ENCODE results near the gene ADAMTS12. TPM values are rescaled to one million over a fixed set of nuclear protein-coding genes. Genes with fewer than 3 reads are reported as not detected.

Gene ADAMTS12
- polyA plus RNA-seq, 4 donors = 0.37 to 2.8 (median 0.54) TPM; not detected in 1

- H3K36me3 ChIP-seq (ENCODE audit: control insufficient read depth in 3 of 3, insufficient read depth in 2 of 3, low read depth in 1 of 3, low read length in 3 of 3) = no peaks in the 10 kb centered on the region
- H3K4me1 ChIP-seq (ENCODE audit: control insufficient read depth in 3 of 3, insufficient read depth in 2 of 3, low read depth in 1 of 3, low read length in 2 of 3) = no peaks in the 10 kb centered on the region
- no peak overlapping the region for H3K27ac ChIP-seq (ENCODE audit: low read depth in 1 of 3, low read length in 2 of 3)
- H3K9me3 ChIP-seq (ENCODE audit: control insufficient read depth in 2 of 2, insufficient read depth in 1 of 2, low read depth in 1 of 2, low read length in 1 of 2) = peaks cover 0 to 4% of the 10 kb centered on the region in 2 donors
- WGBS, 3 donors = 85 to 90% (median 88%) methylated on average over 1 of the region's 1 CpG
- DNase-seq = no peak
- no peaks in the 10 kb centered on the region for H3K27me3 ChIP-seq (ENCODE audit: control insufficient read depth in 3 of 3, insufficient read depth in 3 of 3, low read length in 3 of 3)
- H3K4me3 ChIP-seq (ENCODE audit: low read depth in 1 of 3, low read length in 3 of 3) = no peak overlapping the region
- FAIRE-seq = no peak
Measured at GRCh38 chr5:33537240-33537639, 354.6 kb downstream of the ADAMTS12 start.

- DNase-seq = no peak
- Histone ChIP-seq H3K4me3 (ENCODE audit: low read depth in 1 of 3, low read length in 3 of 3) (no peak overlapping the region), H3K27me3 (ENCODE audit: control insufficient read depth in 3 of 3, insufficient read depth in 3 of 3, low read length in 3 of 3) (no peaks in the 10 kb centered on the region), H3K27ac (ENCODE audit: low read depth in 1 of 3, low read length in 2 of 3) (no peak overlapping the region), H3K9me3 (ENCODE audit: control insufficient read depth in 2 of 2, insufficient read depth in 1 of 2, low read depth in 1 of 2, low read length in 1 of 2) (peaks cover 0 to 4% of the 10 kb centered on the region in 2 donors), H3K4me1 (ENCODE audit: control insufficient read depth in 3 of 3, insufficient read depth in 2 of 3, low read depth in 1 of 3, low read length in 2 of 3) (no peaks in the 10 kb centered on the region), H3K36me3 (ENCODE audit: control insufficient read depth in 3 of 3, insufficient read depth in 2 of 3, low read depth in 1 of 3, low read length in 3 of 3) (no peaks in the 10 kb centered on the region)
- WGBS, 3 donors = 48 to 77% (median 63%) methylated on average over 1 of the region's 1 CpG
- FAIRE-seq = no peak
Measured at GRCh38 chr5:33536802-33537201, 355.0 kb downstream of the ADAMTS12 start.

- H3K27ac ChIP-seq (ENCODE audit: low read depth in 1 of 3, low read length in 2 of 3) = no peak overlapping the region
- DNase-seq = no peak
- no peaks in the 10 kb centered on the region for H3K4me1 ChIP-seq (ENCODE audit: control insufficient read depth in 3 of 3, insufficient read depth in 2 of 3, low read depth in 1 of 3, low read length in 2 of 3)
- H3K36me3 ChIP-seq (ENCODE audit: control insufficient read depth in 3 of 3, insufficient read depth in 2 of 3, low read depth in 1 of 3, low read length in 3 of 3) = no peaks in the 10 kb centered on the region
- no peak overlapping the region for H3K4me3 ChIP-seq (ENCODE audit: low read depth in 1 of 3, low read length in 3 of 3)
- FAIRE-seq = no peak
- H3K27me3 ChIP-seq (ENCODE audit: control insufficient read depth in 3 of 3, insufficient read depth in 3 of 3, low read length in 3 of 3) = no peaks in the 10 kb centered on the region
- H3K9me3 ChIP-seq (ENCODE audit: control insufficient read depth in 2 of 2, insufficient read depth in 1 of 2, low read depth in 1 of 2, low read length in 1 of 2) = no peaks in the 10 kb centered on the region
- 73 to 93% (median 76%) methylated on average over 4 of the region's 4 CpGs for WGBS, 3 donors
Measured at GRCh38 chr5:33531824-33532223, 360.0 kb downstream of the ADAMTS12 start.

- FAIRE-seq = no peak
- 85 to 91% (median 91%) methylated on average over 3 of the region's 3 CpGs for WGBS, 3 donors
Measured at GRCh38 chr5:33531037-33531298, 360.8 kb downstream of the ADAMTS12 start.

GRCh38 chr5:33530183-33531036 is 361.4 kb downstream of the ADAMTS12 start:
- H3K9me3 ChIP-seq (ENCODE audit: control insufficient read depth in 2 of 2, insufficient read depth in 1 of 2, low read depth in 1 of 2, low read length in 1 of 2) = no peaks in the 10 kb centered on the region
- H3K4me3 ChIP-seq (ENCODE audit: low read depth in 1 of 3, low read length in 3 of 3) = no peak overlapping the region
- FAIRE-seq (no peak), DNase-seq (no peak)
- no peaks in the 10 kb centered on the region for H3K4me1 ChIP-seq (ENCODE audit: control insufficient read depth in 3 of 3, insufficient read depth in 2 of 3, low read depth in 1 of 3, low read length in 2 of 3)
- no peak overlapping the region for H3K27ac ChIP-seq (ENCODE audit: low read depth in 1 of 3, low read length in 2 of 3)
- no peaks in the 10 kb centered on the region for H3K36me3 ChIP-seq (ENCODE audit: control insufficient read depth in 3 of 3, insufficient read depth in 2 of 3, low read depth in 1 of 3, low read length in 3 of 3)
- no peaks in the 10 kb centered on the region for H3K27me3 ChIP-seq (ENCODE audit: control insufficient read depth in 3 of 3, insufficient read depth in 3 of 3, low read length in 3 of 3)
- WGBS, 3 donors = 81 to 82% (median 82%) methylated on average over 10 of the region's 10 CpGs

More at GRCh38 chr5:33531037-33531298, 360.8 kb downstream of the ADAMTS12 start:
- Histone ChIP-seq H3K4me3 (ENCODE audit: low read depth in 1 of 3, low read length in 3 of 3) (no peak overlapping the region), H3K9me3 (ENCODE audit: control insufficient read depth in 2 of 2, insufficient read depth in 1 of 2, low read depth in 1 of 2, low read length in 1 of 2) (no peaks in the 10 kb centered on the region), H3K27ac (ENCODE audit: low read depth in 1 of 3, low read length in 2 of 3) (no peak overlapping the region), H3K27me3 (ENCODE audit: control insufficient read depth in 3 of 3, insufficient read depth in 3 of 3, low read length in 3 of 3) (no peaks in the 10 kb centered on the region), H3K4me1 (ENCODE audit: control insufficient read depth in 3 of 3, insufficient read depth in 2 of 3, low read depth in 1 of 3, low read length in 2 of 3) (no peaks in the 10 kb centered on the region), H3K36me3 (ENCODE audit: control insufficient read depth in 3 of 3, insufficient read depth in 2 of 3, low read depth in 1 of 3, low read length in 3 of 3) (no peaks in the 10 kb centered on the region)
- no peak for DNase-seq

- WGBS, 3 donors = 78 to 86% (median 86%) methylated on average over 2 of the region's 2 CpGs
- Histone ChIP-seq H3K4me1 (ENCODE audit: control insufficient read depth in 3 of 3, insufficient read depth in 2 of 3, low read depth in 1 of 3, low read length in 2 of 3) (no peaks in the 10 kb centered on the region), H3K9me3 (ENCODE audit: control insufficient read depth in 2 of 2, insufficient read depth in 1 of 2, low read depth in 1 of 2, low read length in 1 of 2) (no peaks in the 10 kb centered on the region), H3K36me3 (ENCODE audit: control insufficient read depth in 3 of 3, insufficient read depth in 2 of 3, low read depth in 1 of 3, low read length in 3 of 3) (no peaks in the 10 kb centered on the region), H3K27ac (ENCODE audit: low read depth in 1 of 3, low read length in 2 of 3) (no peak overlapping the region), H3K27me3 (ENCODE audit: control insufficient read depth in 3 of 3, insufficient read depth in 3 of 3, low read length in 3 of 3) (no peaks in the 10 kb centered on the region), H3K4me3 (ENCODE audit: low read depth in 1 of 3, low read length in 3 of 3) (no peak overlapping the region)
- DNase-seq (no peak), FAIRE-seq (no peak)
Measured at GRCh38 chr5:33527696-33528095, 364.1 kb downstream of the ADAMTS12 start.

GRCh38 chr5:33526755-33527154 is 365.0 kb downstream of the ADAMTS12 start:
- Histone ChIP-seq H3K4me1 (ENCODE audit: control insufficient read depth in 3 of 3, insufficient read depth in 2 of 3, low read depth in 1 of 3, low read length in 2 of 3) (no peaks in the 10 kb centered on the region), H3K27me3 (ENCODE audit: control insufficient read depth in 3 of 3, insufficient read depth in 3 of 3, low read length in 3 of 3) (no peaks in the 10 kb centered on the region), H3K36me3 (ENCODE audit: control insufficient read depth in 3 of 3, insufficient read depth in 2 of 3, low read depth in 1 of 3, low read length in 3 of 3) (no peaks in the 10 kb centered on the region), H3K9me3 (ENCODE audit: control insufficient read depth in 2 of 2, insufficient read depth in 1 of 2, low read depth in 1 of 2, low read length in 1 of 2) (no peaks in the 10 kb centered on the region), H3K4me3 (ENCODE audit: low read depth in 1 of 3, low read length in 3 of 3) (no peak overlapping the region), H3K27ac (ENCODE audit: low read depth in 1 of 3, low read length in 2 of 3) (no peak overlapping the region)
- 30 to 74% (median 36%) methylated on average over 4 of the region's 4 CpGs for WGBS, 3 donors
- no peak for DNase-seq
- FAIRE-seq = no peak

GRCh38 chr5:33524476-33524875 is 367.3 kb downstream of the ADAMTS12 start:
- DNase-seq (no peak), FAIRE-seq (no peak)
- no peaks in the 10 kb centered on the region for H3K27me3 ChIP-seq (ENCODE audit: control insufficient read depth in 3 of 3, insufficient read depth in 3 of 3, low read length in 3 of 3)
- H3K4me3 ChIP-seq (ENCODE audit: low read depth in 1 of 3, low read length in 3 of 3) = no peak overlapping the region
- H3K4me1 ChIP-seq (ENCODE audit: control insufficient read depth in 3 of 3, insufficient read depth in 2 of 3, low read depth in 1 of 3, low read length in 2 of 3) = no peaks in the 10 kb centered on the region
- H3K36me3 ChIP-seq (ENCODE audit: control insufficient read depth in 3 of 3, insufficient read depth in 2 of 3, low read depth in 1 of 3, low read length in 3 of 3) = no peaks in the 10 kb centered on the region
- H3K27ac ChIP-seq (ENCODE audit: low read depth in 1 of 3, low read length in 2 of 3) = no peak overlapping the region
- no peaks in the 10 kb centered on the region for H3K9me3 ChIP-seq (ENCODE audit: control insufficient read depth in 2 of 2, insufficient read depth in 1 of 2, low read depth in 1 of 2, low read length in 1 of 2)
- WGBS, 3 donors = 54 to 89% (median 87%) methylated on average over 2 of the region's 2 CpGs
